ENCODE results near the gene DLGAP1.
"Not testable (repeated sequence)": the region's sequence is repeated elsewhere in the genome, so short reads cannot be mapped to it uniquely, and the experiment has no call there.

Gene DLGAP1

GRCh38 chr18:4058179-4058578 is 396.9 kb downstream of the DLGAP1 start:
- H3K4me1 ChIP-seq (ENCODE audit: control insufficient read depth in 1 of 2, insufficient read depth in 1 of 2, low read depth in 1 of 2, low read length in 1 of 2) = no peaks in the 10 kb centered on the region
- H3K4me3 ChIP-seq (ENCODE audit: low read depth in 1 of 2, low read length in 1 of 2) = no peak overlapping the region
- H3K9me3 ChIP-seq = peaks cover 13% of the 10 kb centered on the region
- no peaks in the 10 kb centered on the region for H3K27me3 ChIP-seq
- TF ChIP-seq CTCF (IDR thresholded peaks at IDR 0.05) = no peak
- H3K36me3 ChIP-seq = no peaks in the 10 kb centered on the region
- no peak overlapping the region for H3K27ac ChIP-seq

- no peak for TF ChIP-seq CTCF (IDR thresholded peaks at IDR 0.05)
- Histone ChIP-seq H3K9me3 (no peaks in the 10 kb centered on the region), H3K27me3 (peaks cover 3% of the 10 kb centered on the region), H3K4me3 (ENCODE audit: low read depth in 1 of 2, low read length in 1 of 2) (no peak overlapping the region), H3K4me1 (ENCODE audit: control insufficient read depth in 1 of 2, insufficient read depth in 1 of 2, low read depth in 1 of 2, low read length in 1 of 2) (no peaks in the 10 kb centered on the region), H3K36me3 (no peaks in the 10 kb centered on the region), H3K27ac (no peak overlapping the region)
These were observed 414.6 kb downstream of the DLGAP1 start for GRCh38 chr18:4040391-4041092.

- Histone ChIP-seq H3K9me3 (no peaks in the 10 kb centered on the region), H3K36me3 (no peaks in the 10 kb centered on the region), H3K27me3 (peaks cover 3% of the 10 kb centered on the region), H3K4me3 (ENCODE audit: low read depth in 1 of 2, low read length in 1 of 2) (no peak overlapping the region), H3K27ac (no peak overlapping the region), H3K4me1 (ENCODE audit: control insufficient read depth in 1 of 2, insufficient read depth in 1 of 2, low read depth in 1 of 2, low read length in 1 of 2) (no peaks in the 10 kb centered on the region)
- TF ChIP-seq CTCF (IDR thresholded peaks at IDR 0.05) = no peak
These were observed 419.6 kb downstream of the DLGAP1 start for GRCh38 chr18:4035521-4035920.

GRCh38 chr18:4034815-4035214 is 420.3 kb downstream of the DLGAP1 start:
- not testable (repeated sequence) for H3K9me3 ChIP-seq; H3K27ac ChIP-seq; H3K4me1 ChIP-seq (ENCODE audit: control insufficient read depth in 1 of 2, insufficient read depth in 1 of 2, low read depth in 1 of 2, low read length in 1 of 2); H3K36me3 ChIP-seq; H3K4me3 ChIP-seq (ENCODE audit: low read depth in 1 of 2, low read length in 1 of 2); H3K27me3 ChIP-seq

GRCh38 chr18:4026542-4026941 is 428.6 kb downstream of the DLGAP1 start:
- H3K27me3 ChIP-seq = no peaks in the 10 kb centered on the region
- no peak for TF ChIP-seq CTCF (IDR thresholded peaks at IDR 0.05)
- H3K4me1 ChIP-seq (ENCODE audit: control insufficient read depth in 1 of 2, insufficient read depth in 1 of 2, low read depth in 1 of 2, low read length in 1 of 2) = no peaks in the 10 kb centered on the region
- H3K9me3 ChIP-seq = no peaks in the 10 kb centered on the region
- H3K4me3 ChIP-seq (ENCODE audit: low read depth in 1 of 2, low read length in 1 of 2) = no peak overlapping the region
- H3K36me3 ChIP-seq = no peaks in the 10 kb centered on the region
- no peak overlapping the region for H3K27ac ChIP-seq

- H3K4me1 ChIP-seq (ENCODE audit: control insufficient read depth in 1 of 2, insufficient read depth in 1 of 2, low read depth in 1 of 2, low read length in 1 of 2) = no peaks in the 10 kb centered on the region
- no peaks in the 10 kb centered on the region for H3K36me3 ChIP-seq
- TF ChIP-seq CTCF (IDR thresholded peaks at IDR 0.05) = no peak
- no peaks in the 10 kb centered on the region for H3K9me3 ChIP-seq
- H3K4me3 ChIP-seq (ENCODE audit: low read depth in 1 of 2, low read length in 1 of 2) = no peak overlapping the region
- no peak overlapping the region for H3K27ac ChIP-seq
- H3K27me3 ChIP-seq = no peaks in the 10 kb centered on the region
These were observed 430.4 kb downstream of the DLGAP1 start for GRCh38 chr18:4024702-4025101.

- not testable (repeated sequence) for H3K27me3 ChIP-seq
These were observed 432.4 kb downstream of the DLGAP1 start for GRCh38 chr18:4022749-4023148.

More at GRCh38 chr18:4022749-4023148, 432.4 kb downstream of the DLGAP1 start:
- not testable (repeated sequence) for H3K27ac ChIP-seq; H3K9me3 ChIP-seq; H3K36me3 ChIP-seq; H3K4me3 ChIP-seq (ENCODE audit: low read depth in 1 of 2, low read length in 1 of 2); H3K4me1 ChIP-seq (ENCODE audit: control insufficient read depth in 1 of 2, insufficient read depth in 1 of 2, low read depth in 1 of 2, low read length in 1 of 2)

Measured in neutrophil (primary cell).